HG03064 (cell line): ENCODE measurements around the gene THOC6.
"Not testable (repeated sequence)": the region's sequence is repeated elsewhere in the genome, so short reads cannot be mapped to it uniquely, and the experiment has no call there.

ENCODE experiments used
- ATAC-seq: cut with Tn5 transposase; IDR thresholded peaks from one replicate; pipeline ENCODE4 v1.9.1; 2021; ENCODE audit warnings: low read depth; ENCODE audit not compliant: unreplicated experiment

Gene THOC6

DNA sequence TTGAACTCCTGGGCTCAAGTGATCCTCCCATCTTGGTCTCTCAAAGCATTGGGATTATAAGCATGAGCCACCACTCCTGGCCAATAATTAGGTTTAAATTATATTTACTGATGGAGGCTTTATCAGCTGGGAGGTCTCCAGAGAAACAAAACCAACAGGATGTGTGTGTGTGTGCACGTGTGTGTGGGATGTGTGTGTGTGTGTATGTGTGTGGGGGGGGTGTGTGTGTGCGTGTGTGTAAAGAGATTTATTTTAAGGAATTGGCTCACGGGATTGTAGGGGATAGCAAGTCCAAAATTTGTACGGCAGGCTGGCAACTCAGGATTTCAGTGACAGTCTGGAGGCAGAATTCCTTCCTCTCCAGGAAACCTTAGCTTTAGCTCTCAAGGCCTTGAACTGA, 27.2 kb downstream of the THOC6 start:
- no peak for ATAC-seq

DNA sequence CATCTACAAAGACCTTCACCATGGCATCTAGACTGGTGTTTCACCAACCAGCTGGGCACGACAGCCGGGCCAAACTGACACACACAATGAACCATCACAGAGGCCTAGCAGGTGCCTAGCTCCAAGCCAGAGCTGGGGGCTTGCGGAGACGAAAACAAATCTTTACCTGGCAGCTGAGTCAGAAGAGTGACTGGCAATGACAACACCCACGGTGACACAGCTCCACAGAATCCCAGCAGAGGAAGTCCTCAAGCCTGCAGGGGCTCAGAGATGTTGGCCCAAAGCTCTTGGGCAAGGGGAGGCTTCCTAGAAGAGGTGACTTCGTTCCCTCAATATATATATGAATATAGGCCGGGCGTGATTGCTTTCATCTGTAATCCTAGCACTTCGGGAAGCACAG, 27.7 kb downstream of the THOC6 start:
- ATAC-seq: no peak

DNA sequence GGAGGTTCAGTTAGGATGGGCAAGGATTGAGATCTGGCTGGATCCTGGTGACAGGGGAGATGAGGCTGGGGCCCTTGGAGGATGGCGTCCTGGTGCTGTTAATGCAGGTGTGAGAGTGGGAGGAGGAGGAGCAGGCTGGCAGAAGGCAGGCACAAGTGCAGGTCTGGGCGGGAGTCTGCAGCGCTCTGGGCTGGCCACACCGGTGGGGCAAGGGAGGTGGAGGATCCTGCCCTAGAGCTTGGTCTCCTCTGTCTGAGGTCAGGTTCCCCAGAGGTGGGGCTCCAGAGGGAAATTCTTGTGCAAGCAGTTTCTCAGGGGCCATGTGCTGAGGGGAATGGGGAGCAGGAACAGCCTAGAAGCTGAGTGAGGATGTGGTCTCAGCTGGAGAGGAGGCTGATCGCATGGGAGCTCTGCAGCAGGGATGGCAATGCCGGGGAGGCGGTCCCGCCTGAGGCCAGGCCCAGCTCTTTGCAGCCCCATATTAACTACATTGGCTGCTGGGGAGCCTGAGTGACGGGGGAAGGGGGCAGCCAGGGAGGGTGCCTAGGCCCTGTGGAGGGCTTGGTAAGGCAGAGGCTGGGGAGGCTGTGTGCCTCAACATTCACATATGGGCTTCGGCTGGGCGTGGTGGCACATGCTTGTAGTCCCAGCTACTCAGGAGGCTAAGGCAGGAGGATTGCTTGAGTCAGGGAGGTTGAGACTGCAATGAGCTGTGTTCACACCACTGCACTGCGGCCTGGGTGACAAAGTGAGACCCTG, 28.9 kb downstream of the THOC6 start:
- not testable (repeated sequence) for ATAC-seq

DNA sequence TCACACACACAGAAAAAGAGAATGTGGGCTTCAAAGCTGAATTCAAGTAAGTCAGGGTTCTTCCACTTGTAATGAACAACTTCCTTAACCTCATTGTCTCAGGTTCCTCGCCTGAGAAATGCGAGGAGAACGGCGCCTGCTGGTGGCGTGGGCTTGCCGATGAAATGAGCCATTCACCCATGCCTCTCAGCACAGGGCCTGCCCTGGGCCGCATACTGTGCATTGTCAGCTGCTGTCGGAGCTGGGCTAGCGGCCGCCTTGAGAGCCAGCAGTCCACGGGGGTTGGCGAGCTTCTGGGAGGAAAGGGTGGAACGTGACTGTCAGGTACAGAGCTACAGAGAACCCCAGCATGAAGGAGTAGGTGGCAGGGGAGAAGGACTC, 29.5 kb downstream of the THOC6 start:
- ATAC-seq: not testable (repeated sequence)

DNA sequence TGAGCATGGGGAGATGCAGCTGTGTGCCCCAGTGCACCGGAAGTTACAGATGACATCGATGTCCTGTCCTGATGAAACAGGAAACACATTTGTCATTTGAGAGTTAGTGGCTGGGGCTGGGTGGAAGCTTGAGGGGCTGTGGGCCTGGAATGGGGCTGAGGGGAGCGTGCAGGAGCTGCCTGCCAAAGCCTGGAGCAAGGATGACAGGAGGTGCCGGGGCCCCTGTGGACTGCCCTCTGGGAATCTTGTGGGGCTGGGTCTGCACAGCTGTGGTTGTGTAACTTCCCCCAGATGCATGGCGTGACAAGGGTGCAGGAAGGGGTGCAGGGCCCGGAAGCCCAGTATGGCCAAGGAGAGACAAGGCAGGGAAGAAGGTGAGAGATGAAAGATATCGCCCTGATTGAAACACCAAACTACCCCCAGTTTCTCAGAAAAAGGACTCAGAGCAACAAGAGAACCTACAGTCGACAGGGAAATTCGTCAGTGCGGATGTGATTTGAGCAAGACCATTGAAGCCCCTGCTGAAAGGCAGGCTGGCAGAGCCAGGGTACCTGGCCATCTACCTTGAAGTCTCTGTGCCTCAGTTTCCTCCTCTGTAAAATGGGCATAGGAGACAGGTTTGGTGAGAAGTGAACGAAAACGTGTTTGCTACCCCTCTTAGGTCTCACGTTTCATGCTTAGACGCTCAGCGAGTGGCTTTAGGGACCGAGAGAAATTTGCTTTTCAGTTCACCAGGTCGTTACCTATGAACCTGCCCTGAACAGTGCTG, 31.3 kb downstream of the THOC6 start:
- no peak for ATAC-seq

DNA sequence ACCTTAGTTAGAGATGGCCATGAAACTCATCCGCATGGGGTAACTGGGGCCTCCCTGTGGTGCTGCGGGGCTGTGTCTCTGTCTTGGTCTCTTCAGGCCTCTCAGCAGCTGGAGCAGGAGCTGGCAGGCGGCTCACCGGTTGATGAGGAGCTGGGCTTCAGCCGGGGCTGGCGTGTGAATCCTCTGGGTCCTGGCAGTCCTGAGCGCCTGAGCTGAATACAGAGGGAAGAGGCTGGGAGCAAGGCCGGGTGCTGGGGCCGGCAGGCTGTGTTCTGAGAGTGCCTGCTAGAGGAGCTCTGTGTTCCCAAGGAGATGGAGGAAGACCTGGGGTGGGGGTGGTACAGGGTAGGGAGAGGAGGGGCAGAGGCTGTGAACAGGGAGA, 31.9 kb downstream of the THOC6 start:
- not testable (repeated sequence) for ATAC-seq

DNA sequence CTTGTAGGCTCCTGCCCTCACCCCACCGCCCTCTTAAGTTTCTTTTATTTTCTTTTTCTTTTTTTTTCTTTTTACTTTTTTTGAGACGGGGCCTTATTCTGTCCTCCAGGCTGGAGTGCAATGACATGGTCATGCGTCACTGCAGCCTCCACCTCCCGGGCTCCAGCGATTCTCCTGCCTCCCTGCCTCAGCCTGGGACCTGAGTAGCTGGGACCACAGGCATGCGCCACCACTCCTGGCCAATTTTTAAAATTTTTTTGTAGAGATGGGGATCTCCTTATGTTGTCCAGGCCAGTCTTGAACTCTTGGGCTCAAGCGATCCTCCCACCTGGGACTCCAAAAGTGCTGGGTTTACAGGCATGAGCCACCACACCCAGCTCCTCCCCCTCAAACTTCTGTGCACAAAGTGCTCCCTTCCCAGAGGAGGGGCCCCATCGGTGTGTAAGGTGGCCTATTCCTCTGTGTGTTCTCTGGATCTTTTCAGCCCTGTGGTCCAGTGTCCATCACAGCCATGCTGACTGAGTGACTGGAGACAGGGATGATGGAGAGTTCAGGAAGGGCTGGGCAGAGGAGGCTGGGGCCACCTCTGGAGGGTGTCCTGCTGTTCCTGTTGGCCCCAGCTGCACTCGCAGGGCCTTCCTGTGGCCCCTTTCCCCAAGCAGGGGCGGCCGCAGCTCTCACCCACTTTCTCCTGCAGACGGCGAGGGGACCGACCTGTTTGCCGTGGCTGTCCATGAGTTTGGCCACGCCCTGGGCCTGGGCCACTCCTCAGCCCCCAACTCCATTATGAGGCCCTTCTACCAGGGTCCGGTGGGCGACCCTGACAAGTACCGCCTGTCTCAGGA, 32.7 kb downstream of the THOC6 start:
- no peak for ATAC-seq

DNA sequence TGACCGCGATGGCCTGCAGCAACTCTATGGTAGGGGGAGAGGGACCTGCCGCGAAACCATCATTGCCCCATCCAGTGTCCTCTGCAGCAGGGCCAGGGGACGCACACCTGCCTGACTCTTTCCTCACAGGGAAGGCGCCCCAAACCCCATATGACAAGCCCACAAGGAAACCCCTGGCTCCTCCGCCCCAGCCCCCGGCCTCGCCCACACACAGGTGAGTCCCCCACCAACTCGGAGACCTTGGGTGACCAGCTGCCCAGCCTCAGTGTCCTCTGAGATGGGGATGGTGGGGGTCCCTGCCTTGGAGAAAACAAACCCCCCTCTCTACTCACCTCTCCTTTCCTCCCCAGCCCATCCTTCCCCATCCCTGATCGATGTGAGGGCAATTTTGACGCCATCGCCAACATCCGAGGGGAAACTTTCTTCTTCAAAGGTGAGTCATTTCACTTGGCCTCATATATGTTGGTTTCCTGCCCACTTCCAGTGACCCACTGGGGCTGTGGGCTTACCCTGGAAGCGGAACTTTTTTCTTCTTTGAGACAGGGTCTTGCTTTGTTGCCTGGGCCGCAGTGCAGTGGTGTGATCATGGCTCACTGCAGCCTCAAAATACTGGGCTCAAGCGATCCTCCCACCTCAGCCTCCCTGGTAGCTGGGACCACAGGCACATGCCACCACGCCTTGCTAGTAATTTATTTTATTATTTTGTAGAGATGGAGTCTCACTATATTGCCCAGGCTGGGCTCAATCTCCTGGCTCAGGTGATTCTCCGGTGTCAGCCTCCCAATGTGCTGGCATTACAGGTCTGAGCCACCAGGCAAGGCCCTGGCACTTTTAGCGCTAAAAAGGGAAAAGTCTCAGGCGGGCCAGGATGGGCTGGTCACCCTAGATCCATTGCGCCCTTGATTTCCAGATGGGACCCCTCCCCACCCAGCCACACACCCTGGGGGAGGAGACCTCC, 33.6 kb downstream of the THOC6 start:
- no peak for ATAC-seq

DNA sequence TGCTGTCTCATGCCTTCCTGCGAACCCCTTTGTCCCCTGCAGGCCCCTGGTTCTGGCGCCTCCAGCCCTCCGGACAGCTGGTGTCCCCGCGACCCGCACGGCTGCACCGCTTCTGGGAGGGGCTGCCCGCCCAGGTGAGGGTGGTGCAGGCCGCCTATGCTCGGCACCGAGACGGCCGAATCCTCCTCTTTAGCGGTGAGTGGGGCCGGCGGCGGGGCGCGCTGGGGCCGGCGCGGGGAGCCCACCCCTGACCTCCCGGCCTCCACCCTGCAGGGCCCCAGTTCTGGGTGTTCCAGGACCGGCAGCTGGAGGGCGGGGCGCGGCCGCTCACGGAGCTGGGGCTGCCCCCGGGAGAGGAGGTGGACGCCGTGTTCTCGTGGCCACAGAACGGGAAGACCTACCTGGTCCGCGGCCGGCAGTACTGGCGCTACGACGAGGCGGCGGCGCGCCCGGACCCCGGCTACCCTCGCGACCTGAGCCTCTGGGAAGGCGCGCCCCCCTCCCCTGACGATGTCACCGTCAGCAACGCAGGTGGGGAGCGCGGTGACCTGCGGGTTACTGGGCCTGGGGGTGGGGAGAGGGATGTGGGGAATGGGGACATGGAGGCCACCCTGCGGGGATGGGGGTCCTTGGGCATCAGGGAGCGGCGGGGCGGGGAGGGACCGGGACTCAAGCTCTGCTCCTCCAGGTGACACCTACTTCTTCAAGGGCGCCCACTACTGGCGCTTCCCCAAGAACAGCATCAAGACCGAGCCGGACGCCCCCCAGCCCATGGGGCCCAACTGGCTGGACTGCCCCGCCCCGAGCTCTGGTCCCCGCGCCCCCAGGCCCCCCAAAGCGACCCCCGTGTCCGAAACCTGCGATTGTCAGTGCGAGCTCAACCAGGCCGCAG, 34.5 kb downstream of the THOC6 start:
- no peak for ATAC-seq

DNA sequence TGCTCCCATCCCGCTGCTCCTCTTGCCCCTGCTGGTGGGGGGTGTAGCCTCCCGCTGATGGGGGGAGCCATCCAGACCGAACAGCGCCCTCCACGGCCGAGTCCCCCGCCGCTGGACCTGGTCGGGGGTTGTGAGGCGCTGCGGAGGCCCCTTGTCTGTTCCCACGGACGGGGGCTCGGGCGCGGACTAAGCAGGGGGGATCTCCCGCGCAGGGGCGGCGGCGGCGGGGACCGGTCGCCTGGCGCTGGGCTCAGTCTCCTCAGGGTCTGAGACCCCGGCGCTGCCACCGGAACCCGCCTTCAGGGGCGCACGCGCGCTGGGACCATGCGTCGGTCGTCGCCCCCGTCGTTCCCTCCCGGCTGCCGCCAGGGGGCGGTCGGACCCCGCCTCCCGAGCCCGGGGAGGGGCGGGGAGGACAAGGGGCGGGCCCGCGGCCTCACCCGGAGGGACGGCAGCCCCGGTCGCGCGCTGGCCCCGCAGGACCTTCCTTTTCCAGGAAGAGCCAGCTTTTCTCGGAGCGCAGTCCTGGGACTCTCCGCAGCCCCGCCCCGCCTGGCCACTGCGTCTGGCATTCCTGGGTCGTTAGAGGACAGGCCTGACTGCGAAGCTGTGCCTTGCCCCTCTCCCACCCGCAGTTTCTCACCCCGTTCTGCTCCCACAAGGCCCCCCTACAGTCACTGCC, 35.3 kb downstream of the THOC6 start:
- ATAC-seq: peak; percentile 68

DNA sequence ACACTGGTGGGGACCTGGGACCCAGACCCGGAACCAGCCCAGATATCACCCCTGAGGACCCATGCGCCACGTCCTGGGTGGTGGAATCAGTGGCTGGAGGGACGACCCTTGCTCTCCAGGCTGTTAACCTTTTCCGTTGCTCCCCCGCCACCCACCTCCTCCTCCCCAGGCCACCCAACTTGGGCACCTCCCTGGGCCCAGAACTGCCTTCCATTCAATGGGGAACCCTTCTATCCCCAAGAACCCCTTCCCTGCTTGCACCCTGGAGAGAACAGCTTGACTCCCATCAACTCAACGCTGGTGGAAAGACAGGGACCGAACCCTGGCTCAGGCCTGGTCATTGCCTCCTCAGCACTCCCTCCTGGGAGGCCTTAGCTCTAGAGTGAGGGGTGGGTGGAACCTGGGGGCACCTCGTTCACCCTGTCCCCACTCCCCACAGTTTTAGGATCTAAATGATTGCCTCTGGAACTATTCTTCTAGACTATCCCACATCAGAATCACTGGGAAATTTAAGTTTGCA, 35.9 kb downstream of the THOC6 start:
- ATAC-seq: no peak

DNA sequence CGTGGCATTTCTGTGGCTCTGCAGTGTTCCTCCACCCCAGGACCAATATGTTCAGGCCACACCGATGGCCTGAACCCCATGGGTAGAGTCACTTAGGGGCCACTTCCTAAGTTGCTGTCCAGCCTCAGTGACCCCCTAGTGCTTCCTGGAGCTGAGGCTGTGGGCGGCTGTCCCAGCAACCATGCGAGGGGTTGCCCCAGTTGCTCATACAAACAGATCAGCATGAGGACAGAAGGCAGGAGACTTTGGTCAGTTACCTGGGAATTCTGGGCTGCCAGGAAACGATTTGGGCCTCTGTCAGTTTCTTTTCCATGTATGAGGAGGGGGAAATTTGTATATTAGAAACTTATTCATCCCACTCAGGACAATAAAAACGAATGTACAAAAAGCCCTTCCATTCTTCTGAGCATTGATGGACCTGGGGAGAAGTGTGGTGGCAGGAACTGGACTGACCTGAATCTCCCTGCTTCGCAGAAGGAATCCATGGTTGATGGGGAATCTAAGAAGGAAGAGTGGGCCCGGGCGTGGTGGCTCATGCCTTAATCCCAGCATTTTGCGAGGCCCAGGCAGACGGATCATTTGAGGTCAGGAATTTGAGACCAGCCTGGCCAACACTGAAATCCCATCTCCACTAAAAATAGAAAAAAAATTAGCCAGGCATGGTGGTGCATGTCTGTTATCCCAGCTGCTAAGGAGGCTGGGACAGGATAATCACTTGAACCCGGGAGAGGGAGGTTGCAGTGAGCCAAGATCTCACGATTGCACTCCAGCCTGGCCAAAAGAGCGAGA, 36.7 kb downstream of the THOC6 start:
- no peak for ATAC-seq

DNA sequence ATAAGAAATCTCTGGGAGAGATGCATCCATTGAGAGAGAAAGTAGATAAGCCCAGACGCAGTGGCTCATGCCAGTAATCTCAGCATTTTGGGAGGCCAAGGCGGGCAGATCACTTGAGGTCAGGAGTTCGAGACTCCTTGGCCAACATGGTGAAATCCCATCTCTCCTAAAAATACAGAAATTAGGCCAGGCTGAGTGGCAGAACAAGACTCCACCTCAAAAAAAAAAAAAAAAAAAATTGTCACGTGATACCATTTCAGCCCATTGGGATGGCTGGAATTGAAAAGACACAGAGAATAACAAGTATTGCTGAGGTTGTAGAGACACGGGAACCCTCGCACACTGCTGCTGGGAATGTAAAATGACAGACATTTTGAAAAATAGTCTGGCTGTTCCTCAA, 38.7 kb downstream of the THOC6 start:
- no peak for ATAC-seq

DNA sequence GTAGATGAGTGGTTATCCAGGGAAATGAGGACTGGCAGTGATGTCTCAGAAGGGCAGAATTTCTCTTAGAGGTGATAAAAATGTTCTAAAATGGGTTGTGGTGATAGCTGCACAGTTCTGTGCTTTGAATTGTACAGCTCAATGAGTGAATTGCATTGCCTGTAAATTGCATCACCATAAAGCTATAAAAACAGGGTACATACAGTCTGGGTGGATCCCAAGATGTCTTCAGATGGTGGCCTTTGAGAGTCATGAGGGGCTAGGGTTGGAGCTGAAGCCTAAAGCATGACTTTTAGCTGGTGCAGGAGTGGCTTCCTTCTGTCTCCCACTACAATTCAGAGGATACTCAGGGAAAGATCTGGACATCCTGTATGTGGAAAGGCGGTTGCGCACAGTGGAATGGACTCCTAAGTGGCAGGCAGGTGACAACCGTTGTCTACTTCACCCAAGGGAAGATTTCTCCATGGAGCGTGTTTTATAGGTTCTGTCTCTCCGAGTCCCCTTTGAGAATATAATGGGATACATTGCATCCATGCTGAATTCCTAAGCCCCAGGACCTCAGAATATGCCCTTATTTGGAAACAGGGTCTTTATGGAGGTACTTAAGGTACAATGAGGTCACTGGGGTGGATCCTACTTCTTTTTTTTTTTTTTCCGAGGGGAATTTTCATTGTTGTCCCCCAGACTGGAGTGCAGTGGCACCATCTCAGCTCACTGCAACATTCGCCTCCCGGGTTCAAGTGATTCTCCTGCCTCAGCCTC, 40.0 kb downstream of the THOC6 start:
- no peak for ATAC-seq

DNA sequence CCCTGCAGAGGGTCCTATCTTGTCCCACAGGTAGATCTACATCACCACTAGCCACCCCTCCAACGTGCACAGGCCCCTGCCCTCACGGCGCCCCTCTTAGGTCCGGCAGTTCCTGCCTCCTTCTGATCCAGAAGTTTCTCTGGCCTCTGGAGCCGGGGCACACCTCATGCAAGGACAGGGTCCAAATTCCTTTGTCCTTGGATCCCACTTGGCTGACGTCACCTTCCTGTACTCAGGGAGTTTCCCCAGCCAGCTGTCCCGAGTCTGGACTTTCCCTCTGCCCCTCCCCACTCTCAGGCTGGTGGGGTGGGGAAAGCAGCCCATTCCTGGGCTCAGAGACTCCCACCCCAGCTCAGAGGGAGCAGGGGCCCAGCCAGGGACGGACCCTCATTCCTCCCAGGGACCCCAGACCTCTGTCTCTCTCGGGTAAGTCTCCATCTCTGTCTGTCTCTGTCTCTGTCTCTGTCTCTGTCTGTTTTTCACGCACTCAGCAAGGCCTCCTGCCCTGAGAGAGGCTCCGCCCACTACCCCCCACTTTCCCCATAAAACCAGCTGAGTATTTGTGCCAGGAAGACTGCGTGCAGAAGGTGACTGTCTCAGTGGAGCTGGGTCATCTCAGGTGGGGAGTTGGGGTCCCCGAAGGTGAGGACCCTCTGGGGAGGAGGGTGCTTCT, 41.4 kb downstream of the THOC6 start, which contains the start of gene IL32:
Gene IL32 (plus strand): TSS at position 572 of the 673 bp plus-strand sequence. CDS start 172 bp downstream, outside the sequence.
- no peak for ATAC-seq

DNA sequence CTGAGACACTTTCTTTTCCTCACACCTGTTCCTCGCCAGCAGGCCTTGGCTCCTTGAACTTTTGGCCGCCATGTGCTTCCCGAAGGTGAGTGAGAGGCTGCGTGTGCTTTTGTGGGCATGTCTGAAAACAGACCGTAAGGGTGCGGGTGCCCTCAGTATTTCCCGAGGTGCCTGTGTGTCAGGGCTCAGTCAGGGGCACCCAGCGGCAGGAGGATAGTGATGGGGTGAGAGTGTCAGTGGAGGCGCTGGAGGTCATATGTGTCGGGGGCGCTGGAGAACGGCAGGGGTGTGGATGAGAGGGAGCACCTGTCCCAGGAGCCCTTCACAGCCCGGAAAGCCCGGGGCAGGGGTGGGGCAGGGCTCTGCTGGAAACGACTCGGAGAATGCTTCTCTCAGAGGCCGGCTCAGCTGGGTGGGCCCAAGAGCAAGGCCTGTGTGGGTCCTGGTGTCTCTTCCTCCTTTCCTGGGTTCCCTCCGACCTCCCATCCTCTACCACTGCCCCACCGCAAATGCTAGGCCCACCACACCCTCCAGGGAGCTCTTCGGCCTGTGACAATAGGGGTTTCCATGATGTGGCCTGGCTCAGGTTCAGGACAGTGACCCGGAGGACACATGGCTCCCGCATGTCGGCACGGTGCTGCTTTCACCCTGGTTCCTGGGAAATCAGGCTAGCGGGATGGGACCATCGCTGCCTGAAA, 42.1 kb downstream of the THOC6 start:
- no peak for ATAC-seq
